ENCODE results near the gene CATSPER3. TPM values are rescaled to one million over a fixed set of nuclear protein-coding genes. Genes with fewer than 3 reads are reported as not detected.

The CATSPER3 gene
- total and polyA plus RNA-seq, 11 donors: 0.38 to 0.98 (median 0.61) TPM; not detected in 2

- H3K27me3 ChIP-seq: no peaks in the 10 kb centered on the region
- DNase-seq (no peak), ATAC-seq (no peak)
- peaks cover 0 to 16% (median 9%) of the 10 kb centered on the region in 9 donors for H3K36me3 ChIP-seq
- no peak overlapping the region for H3K4me3 ChIP-seq
- no peak overlapping the region for H3K27ac ChIP-seq
- no peaks in the 10 kb centered on the region for H3K9me3 ChIP-seq
- intact Hi-C loops (cut with DNase I): no loop called here
- no peak for TF ChIP-seq CTCF (IDR thresholded peaks at IDR 0.05)
- TF ChIP-seq POLR2A (IDR thresholded peaks at IDR 0.05): no peak
- no peaks in the 10 kb centered on the region for H3K4me1 ChIP-seq
Measured at GRCh38 chr5:134969166-134969565, 1.5 kb downstream of the CATSPER3 start.

- H3K4me1 ChIP-seq: no peaks in the 10 kb centered on the region
- 54 to 62% (median 59%) methylated on average over 2 of the region's 2 CpGs for WGBS, 4 donors
Measured at GRCh38 chr5:134975078-134975715, 7.5 kb downstream of the CATSPER3 start.

GRCh38 chr5:134975843-134976242 lies 8.1 kb downstream of the CATSPER3 start:
- ATAC-seq (no peak), DNase-seq (no peak)
- Histone ChIP-seq H3K4me3 (no peak overlapping the region), H3K36me3 (no peaks in the 10 kb centered on the region), H3K9me3 (peaks cover 0 to 34% (median 7%) of the 10 kb centered on the region in 12 donors), H3K27me3 (no peaks in the 10 kb centered on the region), H3K4me1 (no peaks in the 10 kb centered on the region), H3K27ac (no peak overlapping the region)
- intact Hi-C loops (cut with DNase I): no loop called here
- no peak for TF ChIP-seq CTCF (IDR thresholded peaks at IDR 0.05)
- TF ChIP-seq POLR2A (IDR thresholded peaks at IDR 0.05): no peak

More at GRCh38 chr5:134975078-134975715, 7.5 kb downstream of the CATSPER3 start:
- Histone ChIP-seq H3K9me3 (peaks cover 0 to 34% (median 7%) of the 10 kb centered on the region in 12 donors), H3K4me3 (no peak overlapping the region), H3K36me3 (no peaks in the 10 kb centered on the region), H3K27ac (no peak overlapping the region), H3K27me3 (no peaks in the 10 kb centered on the region)
- ATAC-seq (no peak), DNase-seq (no peak)
- intact Hi-C loops (cut with DNase I): no loop called here
- TF ChIP-seq CTCF (IDR thresholded peaks at IDR 0.05) (no peak), POLR2A (IDR thresholded peaks at IDR 0.05) (no peak)

- no peak overlapping the region for H3K27ac ChIP-seq
- peaks cover 0 to 43% (median 9%) of the 10 kb centered on the region in 12 donors for H3K9me3 ChIP-seq
- WGBS, 4 donors: 84 to 97% (median 90%) methylated on average over 1 of the region's 1 CpG
- intact Hi-C loops (cut with DNase I): no loop called here
- TF ChIP-seq POLR2A (IDR thresholded peaks at IDR 0.05) (no peak), CTCF (IDR thresholded peaks at IDR 0.05) (no peak)
- DNase-seq: no peak
- no peak for ATAC-seq
- H3K36me3 ChIP-seq: no peaks in the 10 kb centered on the region
- no peak overlapping the region for H3K4me3 ChIP-seq
- H3K4me1 ChIP-seq: no peaks in the 10 kb centered on the region
- H3K27me3 ChIP-seq: no peaks in the 10 kb centered on the region
Measured at GRCh38 chr5:134976841-134977240, 9.1 kb downstream of the CATSPER3 start.

Data from heart left ventricle (tissue), 16 donors.